Uterus (tissue), 2 donors: ENCODE measurements around the gene FBRSL1.

ENCODE experiments used
- POLR2A ChIP-seq, 2 donors: fragments of 450-650 bp; IDR thresholded peaks; one replicate each; pipeline ENCODE4 v1.6.1; 2016; ENCODE audit warnings: antibody characterized with exemption in 2 of 2, mild to moderate bottlenecking in 1 of 2, moderate library complexity in 1 of 2
- TF ChIP-seq, protein P1 (sequence below), 4 experiments: fragments of 200-600 bp in 2 of 4; fragments of 450-650 bp in 2 of 4; sonication (generic) in 2 of 4; IDR thresholded peaks; one replicate each; pipeline ENCODE4 v1.5.1; 2016 to 2019; ENCODE audit warnings: antibody characterized with exemption in 4 of 4, mild to moderate bottlenecking in 2 of 4, moderate library complexity in 1 of 4

GRCh38 chr12:132557291-132558015, 67.5 kb downstream of the FBRSL1 start:
- TF ChIP-seq POLR2A (IDR thresholded peaks at IDR 0.05) = no peak
- TF ChIP-seq, protein P1, sequence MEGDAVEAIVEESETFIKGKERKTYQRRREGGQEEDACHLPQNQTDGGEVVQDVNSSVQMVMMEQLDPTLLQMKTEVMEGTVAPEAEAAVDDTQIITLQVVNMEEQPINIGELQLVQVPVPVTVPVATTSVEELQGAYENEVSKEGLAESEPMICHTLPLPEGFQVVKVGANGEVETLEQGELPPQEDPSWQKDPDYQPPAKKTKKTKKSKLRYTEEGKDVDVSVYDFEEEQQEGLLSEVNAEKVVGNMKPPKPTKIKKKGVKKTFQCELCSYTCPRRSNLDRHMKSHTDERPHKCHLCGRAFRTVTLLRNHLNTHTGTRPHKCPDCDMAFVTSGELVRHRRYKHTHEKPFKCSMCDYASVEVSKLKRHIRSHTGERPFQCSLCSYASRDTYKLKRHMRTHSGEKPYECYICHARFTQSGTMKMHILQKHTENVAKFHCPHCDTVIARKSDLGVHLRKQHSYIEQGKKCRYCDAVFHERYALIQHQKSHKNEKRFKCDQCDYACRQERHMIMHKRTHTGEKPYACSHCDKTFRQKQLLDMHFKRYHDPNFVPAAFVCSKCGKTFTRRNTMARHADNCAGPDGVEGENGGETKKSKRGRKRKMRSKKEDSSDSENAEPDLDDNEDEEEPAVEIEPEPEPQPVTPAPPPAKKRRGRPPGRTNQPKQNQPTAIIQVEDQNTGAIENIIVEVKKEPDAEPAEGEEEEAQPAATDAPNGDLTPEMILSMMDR (IDR thresholded peaks at IDR 0.05) = no peak
